NK-92 (cell line): ENCODE measurements around the gene MICB.
"Not testable (repeated sequence)": the region's sequence is repeated elsewhere in the genome, so short reads cannot be mapped to it uniquely, and the experiment has no call there.

ENCODE experiments used
- DNase-seq: peaks from one replicate; lab custom pipeline; 2025; ENCODE audit not compliant: unreplicated experiment; lab: John Stamatoyannopoulos, UW

MICB gene

GRCh38 chr6:31473780-31474761, 23.9 kb upstream of the MICB start:
- DNase-seq, result no peak

GRCh38 chr6:31474871-31475286, 23.1 kb upstream of the MICB start:
- no peak for DNase-seq

- no peak for DNase-seq
Measured at GRCh38 chr6:31476515-31477139, 21.3 kb upstream of the MICB start.

GRCh38 chr6:31477521-31477920, 20.4 kb upstream of the MICB start:
- DNase-seq, result no peak

GRCh38 chr6:31478186-31478950, 19.6 kb upstream of the MICB start:
- no peak for DNase-seq

GRCh38 chr6:31479151-31479932, 18.6 kb upstream of the MICB start:
- no peak for DNase-seq

GRCh38 chr6:31479933-31480535, 17.9 kb upstream of the MICB start:
- DNase-seq, result no peak

- DNase-seq, result no peak
Measured at GRCh38 chr6:31480574-31480973, 17.4 kb upstream of the MICB start.

GRCh38 chr6:31483392-31483791, 14.6 kb upstream of the MICB start:
- DNase-seq, result no peak

GRCh38 chr6:31485055-31485454, 12.9 kb upstream of the MICB start:
- DNase-seq, result no peak

- DNase-seq, result not testable (repeated sequence)
Measured at GRCh38 chr6:31486065-31486837, 11.7 kb upstream of the MICB start.

- DNase-seq, result not testable (repeated sequence)
Measured at GRCh38 chr6:31487674-31488073, 10.3 kb upstream of the MICB start.

GRCh38 chr6:31489086-31489485, 8.9 kb upstream of the MICB start:
- no peak for DNase-seq

GRCh38 chr6:31490115-31490873, 7.7 kb upstream of the MICB start:
- DNase-seq, result no peak

- DNase-seq, result not testable (repeated sequence)
Measured at GRCh38 chr6:31493550-31493874, 4.4 kb upstream of the MICB start.

- DNase-seq, result no peak
Measured at GRCh38 chr6:31493875-31494694, 3.9 kb upstream of the MICB start.

GRCh38 chr6:31495580-31495979, 2.4 kb upstream of the MICB start:
- no peak for DNase-seq

GRCh38 chr6:31496826-31497225, 1.1 kb upstream of the MICB start:
- not testable (repeated sequence) for DNase-seq
